ENCODE results near the gene OR2V2.
"Not testable (repeated sequence)": the region's sequence is repeated elsewhere in the genome, so short reads cannot be mapped to it uniquely, and the experiment has no call there.

The OR2V2 gene

DNA sequence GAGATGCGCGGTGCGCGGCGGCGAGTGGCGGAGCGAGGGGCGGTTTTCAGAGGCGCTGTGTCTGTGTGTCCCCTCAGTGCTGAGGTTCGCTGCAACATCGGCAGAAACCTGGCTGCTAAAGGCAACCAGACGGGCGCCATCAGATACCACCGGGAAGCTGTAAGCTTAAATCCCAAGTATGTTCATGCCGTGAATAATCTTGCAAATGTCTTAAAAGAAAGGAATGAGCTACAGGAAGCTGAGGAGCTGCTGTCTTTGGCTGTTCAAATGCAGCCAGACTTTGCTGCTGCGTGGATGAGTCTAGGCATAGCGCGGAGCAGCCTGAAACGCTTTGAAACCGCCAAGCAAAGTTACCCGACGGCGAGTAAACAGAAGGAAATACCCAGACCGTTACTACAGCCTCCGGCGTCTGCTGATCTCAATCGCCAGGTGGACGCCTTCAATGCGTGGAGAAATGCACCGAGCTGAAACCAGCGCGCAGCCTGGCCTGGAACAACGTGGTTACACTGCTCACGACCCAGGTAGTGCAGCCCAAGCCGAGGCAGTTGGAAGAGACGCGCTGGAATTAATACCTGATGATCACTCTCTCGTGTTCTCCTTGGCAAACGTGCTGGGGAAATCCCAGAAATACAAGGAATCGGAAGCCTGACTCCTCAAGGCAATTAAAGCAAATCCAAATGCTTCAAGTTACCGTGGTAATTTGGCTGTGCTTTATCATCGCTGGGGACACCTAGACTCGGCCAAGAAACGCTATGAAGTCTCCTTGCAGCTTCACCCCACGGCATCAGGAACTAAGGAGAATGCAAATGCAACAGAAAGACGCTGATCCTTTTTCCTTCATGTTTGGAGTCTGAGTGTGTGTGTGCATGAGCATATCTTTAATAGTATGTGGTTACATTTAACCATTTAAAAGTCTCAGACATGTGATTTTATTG lies 32.3 kb upstream of the OR2V2 start:
- no peak for DNase-seq (ENCODE audit: low read depth in 2 of 2)

DNA sequence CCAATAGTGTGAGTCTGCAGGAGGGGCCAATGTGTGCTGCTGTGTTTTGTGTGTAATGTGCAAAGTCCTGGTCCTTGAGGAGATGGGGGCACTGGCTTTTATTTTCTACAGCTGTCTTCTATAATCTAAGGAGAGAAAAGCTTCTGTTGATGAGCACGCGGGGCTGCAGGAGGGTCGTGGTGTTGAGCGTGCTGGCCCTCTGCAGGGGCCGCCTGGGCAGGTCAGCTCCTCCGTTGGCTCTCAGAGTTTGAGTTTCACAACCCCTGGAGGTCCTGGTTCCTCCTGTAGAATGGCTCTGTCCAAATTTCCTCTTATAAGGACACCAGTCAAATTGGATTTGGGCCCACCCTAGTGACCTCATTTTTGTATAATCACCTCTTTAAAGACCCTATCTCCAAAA lies 29.0 kb upstream of the OR2V2 start:
- no peak for DNase-seq (ENCODE audit: low read depth in 2 of 2)

DNA sequence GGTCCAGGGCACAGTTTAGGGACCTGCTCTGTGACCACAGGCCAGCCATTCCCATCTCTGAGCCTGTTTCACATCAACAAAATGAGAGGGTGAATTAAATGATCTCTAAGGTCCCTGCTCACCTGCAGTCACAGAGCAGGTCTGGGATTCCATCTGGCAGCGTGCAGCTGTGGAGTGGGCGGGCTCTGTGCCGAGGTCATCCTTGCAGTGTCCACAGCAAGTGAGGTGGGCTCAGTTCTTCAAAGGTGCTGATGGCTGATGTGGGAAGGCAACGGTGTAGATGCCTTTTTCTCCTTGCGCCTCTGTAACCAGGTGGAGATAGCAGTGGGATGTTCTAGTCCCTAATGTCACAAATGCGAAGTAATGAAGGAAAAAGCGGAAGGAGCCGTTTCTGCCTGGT lies 28.3 kb upstream of the OR2V2 start:
- no peak for DNase-seq (ENCODE audit: low read depth in 2 of 2)

DNA sequence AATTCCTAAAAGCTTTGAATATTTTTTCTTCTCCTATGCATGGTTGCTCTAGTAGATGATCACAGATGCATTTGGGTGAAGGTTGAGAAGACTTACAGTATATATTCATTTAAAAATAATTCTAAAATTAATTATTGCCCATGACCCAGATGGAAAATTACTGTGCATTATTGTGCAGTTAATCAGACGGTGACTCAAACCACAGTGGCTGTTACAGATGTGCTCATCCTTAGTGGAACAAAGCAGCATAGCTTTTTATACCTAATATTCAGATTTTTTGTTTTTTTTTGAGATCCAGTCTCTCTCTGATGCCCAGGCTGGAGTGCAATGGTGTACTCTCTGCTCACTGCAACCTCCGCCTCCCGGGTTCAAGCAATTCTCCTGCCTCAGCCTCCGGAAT lies 27.1 kb upstream of the OR2V2 start:
- no peak for DNase-seq (ENCODE audit: low read depth in 2 of 2)

DNA sequence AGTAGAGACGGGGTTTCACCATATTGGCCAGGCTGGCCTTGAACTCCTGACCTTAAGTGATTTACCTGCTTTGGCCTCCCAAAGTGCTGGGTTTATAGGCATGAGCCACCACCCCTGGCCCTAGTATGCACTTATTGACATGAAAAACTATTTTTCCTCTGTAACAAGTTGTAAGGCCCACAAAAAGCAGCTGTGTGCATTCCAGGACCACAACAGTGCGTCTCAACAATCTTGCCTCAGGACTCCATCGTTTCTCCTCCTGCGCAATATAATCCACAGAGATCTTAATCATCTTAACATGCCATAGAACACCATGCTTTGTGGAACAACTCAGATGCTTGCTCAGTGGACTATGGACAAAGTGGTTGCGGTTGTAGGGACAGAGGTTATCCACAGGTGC lies 26.6 kb upstream of the OR2V2 start:
- DNase-seq (ENCODE audit: low read depth in 2 of 2): no peak

DNA sequence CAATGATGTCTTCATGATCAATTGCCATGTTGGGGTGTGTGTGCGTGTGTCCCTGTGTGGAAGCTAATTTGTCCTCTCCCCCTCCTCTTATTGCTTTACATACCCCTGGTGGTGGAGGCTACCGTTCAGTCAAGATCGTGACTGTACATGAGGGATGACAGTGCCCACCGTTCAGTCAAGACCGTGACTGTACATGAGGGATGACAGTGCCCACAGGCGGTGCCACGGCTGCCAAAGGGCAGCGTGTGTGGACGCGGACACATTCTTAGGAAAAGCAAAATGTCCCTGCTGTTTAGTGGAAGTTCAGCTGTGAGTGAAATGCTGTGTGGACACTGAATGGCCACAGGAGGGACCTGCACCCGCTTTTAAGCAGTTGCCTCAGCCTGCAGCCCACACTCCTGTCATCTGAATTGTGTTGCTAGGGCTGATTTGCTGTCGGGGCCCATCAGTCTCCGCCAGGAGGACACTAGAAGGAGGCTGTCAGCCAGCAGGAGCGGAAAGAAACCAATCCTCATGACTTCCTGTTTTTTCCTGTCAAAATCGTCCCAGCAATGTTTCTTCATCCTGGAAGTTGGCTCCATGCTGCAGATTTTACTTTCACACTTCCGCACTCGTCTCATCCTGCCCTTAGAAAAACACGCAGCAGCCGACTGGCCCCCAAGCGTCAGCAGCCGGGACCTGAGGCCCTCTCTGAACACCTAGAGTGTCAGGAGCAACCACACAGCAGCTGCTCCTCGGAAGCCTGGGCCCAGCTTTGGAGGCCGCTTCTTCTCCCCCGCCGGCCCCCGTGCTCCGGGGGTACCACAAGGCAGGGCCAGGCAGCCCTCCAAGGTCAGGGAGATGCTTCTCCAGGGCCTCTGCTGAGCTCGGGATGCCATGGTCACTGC lies 25.5 kb upstream of the OR2V2 start:
- no peak for DNase-seq (ENCODE audit: low read depth in 2 of 2)

DNA sequence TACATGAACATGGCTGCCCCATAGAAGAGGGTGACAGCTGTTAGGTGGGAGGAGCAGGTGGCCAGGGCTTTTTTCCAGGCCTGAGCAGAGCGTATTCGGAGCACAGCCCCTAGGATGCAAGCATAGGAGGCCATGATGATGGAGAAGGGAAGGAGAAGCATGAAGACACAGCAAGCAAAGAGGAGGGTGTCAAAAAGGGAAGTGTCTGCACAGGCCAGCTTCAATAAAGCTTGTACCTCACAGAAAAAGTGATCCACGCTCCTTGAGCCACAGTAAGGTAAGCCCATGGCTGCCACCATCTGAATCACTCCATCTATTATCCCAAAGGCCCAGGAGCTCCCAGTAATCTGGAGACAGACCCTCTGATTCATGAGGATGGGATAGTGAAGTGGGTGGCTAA lies 22.9 kb upstream of the OR2V2 start:
- DNase-seq (ENCODE audit: low read depth in 2 of 2): no peak

DNA sequence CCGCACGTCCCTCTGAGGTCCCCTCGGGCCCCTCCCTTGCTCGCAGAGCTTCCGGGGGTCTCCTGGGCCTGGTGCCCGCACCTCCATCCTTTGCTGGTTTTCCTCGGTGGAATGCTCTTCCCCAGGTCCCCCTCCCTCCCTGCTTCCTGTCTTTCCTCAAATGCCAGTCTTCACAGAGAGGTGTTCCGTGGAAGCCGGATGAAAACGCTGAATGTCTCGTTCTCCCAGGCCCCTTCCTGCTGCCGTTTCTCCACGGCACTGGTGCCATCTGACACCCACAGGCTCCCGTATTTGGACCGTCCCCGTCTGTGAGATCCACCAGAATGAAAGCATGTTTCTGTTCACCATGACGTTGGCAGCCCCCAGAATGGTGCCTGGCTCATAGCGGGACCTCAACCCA lies 20.5 kb upstream of the OR2V2 start:
- no peak for DNase-seq (ENCODE audit: low read depth in 2 of 2)

DNA sequence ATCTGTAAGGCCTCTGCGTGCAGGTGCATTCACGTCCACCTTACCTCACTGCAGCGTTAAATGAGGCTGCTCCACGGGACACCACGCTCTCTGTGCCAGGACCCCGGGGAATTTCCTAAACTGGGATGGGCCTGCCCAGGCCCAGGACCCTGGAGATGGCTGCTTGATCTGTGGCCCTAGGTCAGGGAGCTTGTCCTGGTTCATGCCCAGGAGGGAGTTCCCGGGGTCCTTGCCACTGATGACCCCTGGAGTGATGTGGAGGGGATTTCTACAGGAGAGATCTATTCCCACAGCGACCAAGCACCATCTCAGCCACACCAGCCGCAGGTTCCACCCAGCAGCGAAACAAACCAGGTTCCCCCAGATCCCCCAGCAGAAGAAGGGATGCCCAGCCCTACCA lies 19.9 kb upstream of the OR2V2 start:
- DNase-seq (ENCODE audit: low read depth in 2 of 2): no peak

DNA sequence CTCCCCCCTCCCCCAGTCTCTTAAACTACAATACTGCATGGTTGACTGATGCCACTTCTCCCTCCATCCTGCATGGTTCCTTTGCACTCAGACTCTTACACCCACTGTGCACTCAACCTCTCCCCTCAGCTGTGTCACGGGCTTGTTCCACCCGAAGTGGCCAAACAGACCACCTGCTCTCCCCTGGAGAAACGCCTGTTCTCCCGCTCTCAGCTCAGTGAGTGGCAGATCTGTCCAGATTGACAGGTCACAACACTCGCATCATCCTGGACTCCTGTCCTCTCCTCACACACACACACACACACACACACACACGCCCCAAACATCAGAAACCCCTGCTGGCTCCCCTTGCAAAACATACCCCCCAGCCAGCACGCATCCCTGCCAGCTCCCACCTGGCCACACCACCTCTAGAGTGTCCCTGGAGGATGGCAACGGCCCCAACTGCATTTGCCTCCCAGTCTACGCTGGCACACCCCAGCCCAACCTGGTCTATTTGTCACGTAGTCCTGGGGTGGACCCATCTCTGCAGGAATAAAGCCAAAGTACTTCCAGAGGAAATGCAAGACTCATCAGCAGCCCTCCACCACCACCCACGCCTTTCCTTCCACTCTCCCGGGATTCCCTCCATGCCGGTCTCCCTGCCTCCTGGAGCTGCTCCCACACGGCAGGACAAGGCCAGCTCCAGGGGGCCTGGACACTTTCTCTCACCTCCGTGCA lies 19.3 kb upstream of the OR2V2 start:
- no peak for DNase-seq (ENCODE audit: low read depth in 2 of 2)

DNA sequence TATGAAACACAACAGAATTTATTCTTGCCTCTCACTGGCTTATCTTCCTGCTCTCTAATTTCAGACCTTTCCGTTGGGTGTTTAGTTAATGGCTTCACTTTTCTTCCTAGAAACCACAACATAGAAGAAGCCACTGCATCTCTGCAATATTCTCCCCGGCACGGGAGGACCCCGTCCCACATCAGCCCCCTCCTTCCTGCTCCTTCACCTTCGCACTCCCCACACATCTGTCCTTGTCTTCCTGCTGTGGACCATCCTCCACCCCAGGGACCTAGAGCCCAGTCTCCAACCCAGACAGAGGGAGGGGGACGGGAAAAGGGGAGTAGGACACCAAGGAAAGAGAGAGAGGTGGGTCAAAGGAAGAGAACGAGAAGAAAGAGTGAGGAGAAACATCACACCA lies 17.8 kb upstream of the OR2V2 start:
- DNase-seq (ENCODE audit: low read depth in 2 of 2): no peak

DNA sequence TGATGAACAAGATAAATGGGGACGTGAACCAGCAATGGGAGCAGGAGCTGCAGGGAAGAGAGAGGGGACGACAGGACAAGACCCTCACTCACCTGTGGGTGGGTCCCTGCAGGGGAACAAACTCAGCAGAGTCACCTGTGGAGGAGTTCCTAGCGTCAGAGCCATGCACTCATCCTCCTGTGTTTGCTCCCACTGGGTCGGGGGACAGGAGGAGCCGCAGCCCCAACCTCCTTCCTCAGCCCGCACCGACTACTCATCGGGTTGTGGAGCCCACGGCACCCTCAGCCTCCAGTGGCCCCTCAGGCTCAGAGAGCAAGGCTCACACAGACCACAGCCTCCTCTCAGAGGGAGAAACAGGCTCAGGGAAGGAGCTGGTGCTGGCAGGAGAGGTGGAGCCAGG lies 17.3 kb upstream of the OR2V2 start:
- DNase-seq (ENCODE audit: low read depth in 2 of 2): not testable (repeated sequence)

DNA sequence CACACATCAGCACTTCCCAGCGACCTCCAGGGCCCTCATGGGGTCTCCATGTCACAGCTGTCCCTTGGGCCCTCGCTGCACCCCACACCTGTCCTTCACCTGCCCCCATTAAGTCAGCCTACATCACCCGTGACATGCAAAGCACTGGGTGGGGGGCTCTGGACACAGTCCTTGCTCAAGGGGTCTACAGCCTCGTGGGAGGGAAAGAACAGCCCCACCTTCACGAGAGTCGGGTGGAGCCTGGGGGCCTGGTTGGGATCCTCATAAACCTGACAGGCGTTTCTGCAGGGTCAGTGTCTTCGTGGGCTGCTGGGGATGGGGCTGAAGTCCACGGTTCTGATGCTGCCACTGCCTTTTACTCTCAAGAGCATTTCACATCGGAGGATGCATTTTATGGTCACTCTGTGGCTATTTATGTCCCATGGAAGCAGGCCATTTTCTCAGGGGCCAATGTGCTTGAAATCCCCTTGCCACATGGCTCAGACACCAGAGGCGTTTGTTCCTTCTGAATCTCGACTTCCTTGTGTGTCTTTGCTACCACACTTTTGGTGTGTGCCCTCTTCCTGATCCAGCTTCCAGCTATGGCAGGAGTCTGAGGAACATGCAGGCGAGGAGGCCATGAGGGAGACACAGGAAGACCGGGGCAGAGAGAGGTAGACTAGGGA lies 16.4 kb upstream of the OR2V2 start, which contains the start of gene OR2V1:
OR2V1 (minus strand) TSS at position 338 of the 665 bp plus-strand sequence. CDS start 5,865 bp downstream, outside the sequence.
- DNase-seq (ENCODE audit: low read depth in 2 of 2): no peak

DNA sequence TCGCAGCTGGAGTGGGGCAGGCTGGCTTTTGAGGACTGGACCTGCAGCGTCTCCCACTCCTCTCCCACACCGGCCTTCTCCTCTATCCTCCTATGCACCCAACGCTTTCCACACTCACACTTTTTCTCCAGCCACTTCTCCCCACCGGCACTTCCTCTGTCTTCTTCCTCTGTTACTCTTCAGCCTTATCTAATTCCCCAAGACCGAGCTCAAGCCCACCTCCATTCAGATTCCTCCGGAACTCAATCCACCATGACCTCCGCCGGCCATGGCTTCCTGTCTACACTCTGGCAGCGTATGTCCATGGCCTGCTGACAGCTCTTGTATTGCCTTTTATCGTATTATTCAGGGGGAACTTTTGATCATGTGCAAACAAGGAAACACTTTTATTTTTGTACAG lies 15.9 kb upstream of the OR2V2 start:
- no peak for DNase-seq (ENCODE audit: low read depth in 2 of 2)

DNA sequence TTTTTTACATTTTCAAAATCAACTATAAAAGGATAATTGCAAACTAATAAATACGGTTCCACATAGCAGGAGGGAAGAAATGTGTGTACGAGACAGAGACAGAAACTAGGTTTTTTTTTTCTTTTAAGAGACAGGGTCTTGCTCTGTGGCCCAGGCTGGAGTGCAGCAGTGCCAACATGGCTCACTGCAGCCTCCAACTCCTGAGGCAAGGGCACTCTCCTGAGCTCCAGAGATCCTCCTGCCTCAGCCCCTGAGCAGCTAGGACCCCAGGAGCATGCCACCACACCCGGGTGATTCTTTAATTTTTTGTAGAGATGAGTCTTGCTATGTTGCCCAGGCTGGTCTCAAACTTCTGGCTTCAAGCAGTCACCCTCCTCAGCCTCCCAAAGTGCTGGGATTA lies 14.3 kb upstream of the OR2V2 start:
- DNase-seq (ENCODE audit: low read depth in 2 of 2): no peak

DNA sequence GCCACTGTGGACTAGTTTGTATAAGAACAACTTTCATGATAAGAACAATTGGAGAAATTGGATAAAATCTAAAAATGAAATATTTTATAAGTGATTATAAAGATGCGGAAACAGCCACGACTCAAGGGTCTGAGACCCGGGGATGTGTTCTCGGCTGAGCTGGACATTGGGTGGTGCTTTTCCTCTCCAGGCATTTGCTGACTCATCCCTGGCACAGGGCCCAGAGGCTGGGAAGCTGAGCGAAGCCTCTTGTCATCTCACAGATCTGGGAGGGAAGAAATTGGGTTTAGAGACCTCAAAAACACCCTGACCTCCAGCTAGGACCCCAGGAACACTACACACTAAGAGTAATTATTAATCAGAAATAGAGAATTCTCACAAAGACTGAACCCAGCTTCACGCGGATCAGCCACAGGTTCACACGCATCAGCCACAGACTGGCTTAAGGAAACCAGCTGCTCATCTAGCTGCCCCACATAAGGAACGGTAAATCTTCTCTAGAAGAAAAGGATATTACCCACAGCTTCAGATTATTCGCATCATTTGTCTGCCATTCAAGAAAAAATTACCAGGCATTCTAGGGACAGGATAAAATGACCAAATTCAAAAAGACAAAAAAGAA lies 13.7 kb upstream of the OR2V2 start:
- no peak for DNase-seq (ENCODE audit: low read depth in 2 of 2)

DNA sequence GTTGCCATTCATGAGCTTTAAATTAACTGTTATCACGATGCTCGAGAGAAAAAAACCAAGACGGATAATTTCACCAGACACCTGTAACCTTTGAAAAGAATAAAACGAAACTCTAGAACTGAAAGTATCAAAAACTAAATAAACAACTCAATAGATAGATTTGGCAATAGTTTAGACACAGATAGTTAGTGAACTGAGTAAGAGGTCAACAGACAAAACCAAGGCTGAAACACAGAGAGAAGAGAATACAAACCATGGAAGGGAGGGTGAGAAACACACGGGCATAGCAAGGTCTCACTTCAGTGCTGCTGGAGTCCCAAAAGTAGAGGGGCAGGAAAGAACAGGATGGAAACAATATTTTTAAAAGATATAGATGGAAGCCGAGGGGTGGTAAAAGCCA lies 13.1 kb upstream of the OR2V2 start:
- no peak for DNase-seq (ENCODE audit: low read depth in 2 of 2)

DNA sequence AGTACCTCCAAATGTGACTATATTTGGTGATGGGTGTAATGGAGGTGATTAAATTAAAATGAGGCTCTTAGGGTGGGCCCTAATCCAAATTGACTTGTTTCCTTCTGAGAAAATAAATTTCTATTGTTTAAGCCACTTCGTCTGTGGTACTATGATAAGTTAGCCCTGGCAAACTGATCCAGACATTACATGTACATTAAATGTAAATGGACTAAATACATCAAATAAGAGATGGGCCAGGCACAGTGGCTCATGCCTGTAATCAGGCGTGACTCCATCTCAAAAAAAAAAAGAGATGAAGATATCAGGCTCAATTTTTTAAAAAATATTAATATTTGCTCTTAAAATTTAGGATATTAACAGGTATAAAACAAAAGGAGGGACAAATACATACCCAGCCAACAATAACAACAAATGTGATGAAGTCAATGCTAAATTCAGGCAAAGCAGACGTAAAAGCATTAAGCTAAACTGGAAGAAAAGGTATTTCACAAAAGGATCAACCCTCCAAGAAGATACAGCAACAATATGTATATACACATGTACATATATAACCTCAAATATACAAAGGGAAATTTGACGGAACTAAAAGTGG lies 10.9 kb upstream of the OR2V2 start:
- no peak for DNase-seq (ENCODE audit: low read depth in 2 of 2)

DNA sequence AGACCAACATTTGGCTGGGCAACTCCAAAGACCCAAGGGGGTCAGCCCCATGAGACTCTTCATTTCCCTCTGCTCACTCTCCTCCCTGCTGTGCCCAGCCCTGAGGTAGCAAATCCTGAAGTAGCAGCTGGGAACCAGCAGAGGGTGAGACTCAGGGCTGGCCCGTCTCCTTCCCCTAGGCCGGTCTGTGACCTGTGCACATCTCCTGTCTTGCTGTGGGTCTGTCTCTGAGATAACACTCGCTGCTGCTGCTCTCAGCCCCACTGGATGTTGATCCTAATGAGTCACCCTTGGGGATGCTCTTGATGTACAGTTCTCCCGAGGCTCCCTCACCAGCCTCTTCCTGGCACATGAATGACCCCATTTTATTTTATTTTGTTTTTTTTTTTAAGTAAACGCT lies 9.1 kb upstream of the OR2V2 start:
- DNase-seq (ENCODE audit: low read depth in 2 of 2): no peak

DNA sequence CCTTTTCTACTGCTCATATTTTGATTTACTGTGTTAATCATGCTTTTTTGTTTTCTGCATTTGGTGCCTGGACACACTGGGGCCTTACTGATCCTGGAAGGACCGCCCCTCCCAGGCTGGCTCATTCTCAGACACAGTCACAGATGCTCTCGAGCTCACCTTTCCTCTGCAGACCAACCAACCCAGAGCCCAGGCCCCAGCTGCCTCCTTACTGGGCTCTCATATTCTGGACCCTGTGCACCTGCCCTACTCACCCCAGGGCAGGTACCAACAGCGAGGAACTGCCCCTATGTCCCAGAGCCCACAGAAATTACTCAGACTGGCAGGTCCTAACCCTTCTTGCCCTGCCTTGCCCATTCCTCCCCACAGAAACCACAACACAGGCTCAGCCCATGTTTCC lies 6.6 kb upstream of the OR2V2 start:
- DNase-seq (ENCODE audit: low read depth in 2 of 2): no peak

DNA sequence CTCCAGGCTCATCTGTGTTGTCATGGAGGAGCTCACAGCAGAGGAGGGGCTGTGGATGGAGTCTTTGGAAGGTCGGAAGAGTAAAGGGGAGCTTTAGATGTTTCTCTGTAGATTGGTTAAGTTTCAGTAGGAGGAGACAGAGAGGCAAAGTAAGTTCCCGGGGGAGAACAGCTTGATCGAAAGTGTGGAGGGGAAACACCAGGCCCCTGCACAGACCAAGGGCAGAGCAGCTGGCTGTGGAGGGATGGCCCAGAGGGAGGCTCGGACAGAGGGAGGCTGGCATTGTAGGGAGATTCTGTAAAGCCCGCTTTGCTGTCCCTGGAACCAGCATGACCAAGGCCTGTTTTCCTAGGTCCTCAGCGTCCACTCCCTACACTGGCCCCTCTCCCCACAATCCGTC lies 5.3 kb upstream of the OR2V2 start:
- DNase-seq (ENCODE audit: low read depth in 2 of 2): no peak

All from stimulated activated CD4-positive, alpha-beta T cell treated with anti-CD3 and anti-CD28 coated beads, Interleukin-1b, Interleukin-23, amount 100 ng/mL, for 1 hour (primary cell).